Raji (cell line): ENCODE measurements around the gene KIF11.

Source experiments
- POLR2A ChIP-seq: IDR thresholded peaks from 2 replicates; pipeline ENCODE4 v1.6.1; 2011; ENCODE audit warnings: low read depth, low read length, control low read depth; ENCODE audit not compliant: insufficient read depth

KIF11 gene

GRCh38 chr10:92573798-92574547, 19.0 kb upstream of the KIF11 start, which contains the start of gene IDE:
TSS of gene IDE (minus strand) at chr10:92574093. CDS start at chr10:92574019, 74 bp downstream.
- peak; percentile 95 for TF ChIP-seq POLR2A

DNA sequence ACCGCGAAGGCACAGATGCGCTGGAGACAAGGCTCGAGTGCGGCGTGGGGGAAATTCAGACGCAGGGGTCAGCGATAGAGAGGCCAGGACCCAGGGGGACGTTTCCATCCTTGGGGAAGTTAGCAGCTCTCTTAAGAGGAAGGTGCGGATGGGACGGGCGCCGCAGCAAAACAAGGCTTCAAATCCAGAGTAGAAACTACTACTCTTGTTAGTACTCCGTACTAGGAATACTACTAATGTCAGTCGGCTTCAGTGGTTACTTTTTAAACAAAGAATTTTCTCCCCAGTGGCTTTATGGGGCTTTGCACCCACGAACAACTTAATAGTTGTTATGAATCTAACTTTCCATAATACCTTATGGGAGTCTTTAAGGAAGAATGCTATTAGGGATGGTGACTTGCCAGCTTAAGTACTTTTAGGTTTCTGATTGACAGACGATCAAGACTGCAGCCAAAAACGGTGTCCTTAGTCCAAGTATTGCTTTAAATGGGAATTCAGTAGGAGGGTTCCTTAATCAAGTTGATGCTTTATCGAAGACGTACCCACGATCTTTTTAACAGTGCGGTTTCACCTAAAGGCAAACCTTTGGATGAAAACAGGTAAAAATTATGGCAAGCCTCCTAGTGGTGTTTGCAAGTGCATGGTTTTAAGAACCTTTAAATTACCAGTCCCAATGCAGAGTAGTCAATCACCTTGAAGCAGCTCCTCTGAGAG, 18.2 kb upstream of the KIF11 start:
- no peak for TF ChIP-seq POLR2A

GRCh38 chr10:92575961-92576360, 17.0 kb upstream of the KIF11 start:
- TF ChIP-seq POLR2A, result no peak

- TF ChIP-seq POLR2A, result no peak
Measured at GRCh38 chr10:92590623-92591549, 2.0 kb upstream of the KIF11 start.

DNA sequence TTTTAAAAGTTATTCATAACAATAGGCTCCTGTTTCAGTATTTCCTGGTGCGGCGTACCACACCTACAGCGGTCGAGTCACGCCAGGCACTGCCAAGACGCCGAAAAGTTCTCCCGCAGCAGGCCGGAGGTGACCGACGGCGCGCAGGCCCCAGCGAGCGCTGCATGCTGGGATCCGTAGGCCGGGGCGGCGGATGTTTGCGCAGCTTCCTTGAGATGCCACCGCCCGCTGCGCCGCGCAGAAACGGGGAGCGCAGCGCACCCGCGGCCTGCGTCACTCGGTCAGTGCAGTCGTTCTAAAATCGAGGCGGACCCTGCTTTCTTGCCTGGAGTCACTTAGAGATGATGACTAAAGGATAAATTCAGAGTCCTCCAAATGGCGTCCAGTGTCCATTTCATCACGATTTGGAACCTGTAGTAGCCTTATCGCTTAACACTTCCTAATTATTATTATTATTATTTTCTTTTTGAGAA, 1.3 kb upstream of the KIF11 start:
- peak; percentile 90 for TF ChIP-seq POLR2A

DNA sequence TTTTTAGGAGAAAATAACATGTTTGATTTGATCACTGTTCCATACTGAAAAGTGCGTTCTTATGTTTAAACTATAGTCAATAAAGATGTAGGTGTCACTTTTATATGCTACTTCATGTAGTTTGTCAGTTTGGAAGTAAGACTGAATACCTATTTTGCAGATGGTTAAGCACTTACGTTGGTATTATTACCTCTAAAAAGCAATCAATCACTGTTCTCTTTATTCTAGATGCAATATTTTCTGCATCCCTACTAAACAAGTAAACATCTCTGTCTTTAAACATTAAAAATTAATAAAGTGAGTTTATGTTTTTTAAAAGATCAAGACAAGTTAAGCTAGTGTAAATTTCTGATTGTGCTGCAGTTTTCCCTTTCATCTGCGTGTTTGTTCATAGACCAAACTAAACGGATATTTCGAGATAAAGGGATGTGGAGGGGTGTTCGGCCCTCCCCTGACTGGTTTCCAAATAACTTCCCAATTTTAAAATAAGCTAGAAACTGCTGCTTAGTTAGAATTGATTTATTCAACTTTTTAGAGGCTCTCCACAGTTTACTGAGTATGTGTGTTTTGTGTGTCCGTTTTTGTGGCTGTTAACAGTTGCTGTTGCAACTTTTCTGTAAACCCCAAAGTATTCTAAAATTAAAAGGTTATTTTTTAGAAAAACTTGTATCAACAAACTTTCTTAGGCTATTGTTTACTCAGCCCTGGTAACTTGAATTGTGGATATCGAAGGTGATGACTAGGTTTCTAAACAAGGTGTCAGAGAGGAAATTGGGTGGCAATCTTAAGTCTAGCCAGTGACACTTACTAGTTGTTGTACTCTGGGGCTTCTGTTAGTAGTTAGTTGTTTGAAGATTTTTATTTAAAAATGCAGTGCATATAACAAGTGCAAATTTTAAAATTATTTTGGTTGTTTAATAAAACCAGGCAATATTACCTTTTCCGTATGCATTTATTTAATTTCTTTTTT, 974 bp downstream of the KIF11 start:
- TF ChIP-seq POLR2A, result no peak

- no peak for TF ChIP-seq POLR2A
Measured at GRCh38 chr10:92595505-92595904, 2.6 kb downstream of the KIF11 start.

GRCh38 chr10:92598321-92598720, 5.4 kb downstream of the KIF11 start:
- no peak for TF ChIP-seq POLR2A

GRCh38 chr10:92604841-92605240, 11.9 kb downstream of the KIF11 start:
- TF ChIP-seq POLR2A, result no peak

DNA sequence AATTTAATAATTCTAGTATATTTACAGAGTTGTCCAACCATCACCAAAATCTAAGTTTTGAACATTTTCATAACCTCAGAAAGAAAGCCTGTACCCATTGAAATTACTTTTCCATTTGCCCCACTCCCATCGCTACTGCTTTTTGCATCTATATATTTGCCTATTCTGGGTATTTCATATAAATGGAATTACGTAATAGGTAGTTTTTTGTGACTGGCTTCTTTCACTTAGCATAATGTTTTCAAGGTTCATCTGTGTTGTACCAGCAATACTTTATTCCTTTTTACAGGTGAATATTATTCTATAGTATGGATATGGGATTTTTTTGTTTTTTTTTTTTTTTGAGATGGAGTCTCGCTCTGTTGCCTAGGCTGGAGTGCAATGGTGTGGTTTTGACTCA, 22.6 kb downstream of the KIF11 start:
- TF ChIP-seq POLR2A, result no peak

DNA sequence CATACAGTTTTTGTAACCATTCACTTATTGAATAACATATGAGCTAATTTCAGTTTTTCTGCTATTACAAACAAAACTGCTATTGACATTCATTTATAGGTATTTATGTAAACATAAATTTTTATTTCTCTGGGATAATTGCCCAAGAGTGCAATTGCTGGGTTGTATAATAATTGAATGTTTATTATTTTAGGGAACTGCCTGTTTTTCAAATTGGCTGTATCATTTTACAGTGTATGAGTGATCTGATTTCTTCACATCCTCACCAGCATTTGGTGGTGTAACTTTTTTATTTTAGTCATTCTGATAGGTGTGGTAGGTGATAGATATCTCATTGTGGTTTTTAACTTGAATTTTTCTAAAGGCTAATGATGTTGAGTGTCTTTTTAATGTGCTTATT, 26.4 kb downstream of the KIF11 start:
- no peak for TF ChIP-seq POLR2A

DNA sequence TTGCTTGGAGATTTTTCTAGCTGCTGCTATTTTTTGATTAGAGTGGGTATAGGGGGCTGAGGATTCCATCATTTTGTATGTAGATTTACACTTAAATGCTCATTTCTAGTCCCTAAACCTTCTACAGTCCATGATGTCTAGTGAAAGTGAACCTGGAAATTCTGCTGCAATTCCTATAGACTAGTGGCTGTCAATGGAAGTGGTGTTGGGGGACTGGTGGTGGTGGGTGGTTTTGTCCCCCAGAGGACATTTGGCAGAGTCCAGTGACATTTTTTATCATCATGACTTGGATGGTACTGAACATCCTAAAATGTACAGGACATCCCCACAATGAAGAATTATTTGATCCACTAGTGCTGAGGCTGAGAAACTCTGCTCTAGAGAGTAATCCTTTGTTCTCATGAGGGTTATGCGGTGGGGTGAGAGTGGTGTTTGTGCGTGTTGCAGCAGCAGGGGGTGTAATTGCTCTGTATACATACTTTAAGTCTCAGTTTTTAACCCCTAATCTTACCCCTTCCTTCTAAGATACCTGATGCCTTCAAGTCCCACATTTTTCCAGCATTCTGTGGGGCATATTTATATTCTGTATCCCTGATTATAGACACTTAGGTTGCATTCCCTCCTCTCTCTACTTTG, 35.0 kb downstream of the KIF11 start:
- no peak for TF ChIP-seq POLR2A

DNA sequence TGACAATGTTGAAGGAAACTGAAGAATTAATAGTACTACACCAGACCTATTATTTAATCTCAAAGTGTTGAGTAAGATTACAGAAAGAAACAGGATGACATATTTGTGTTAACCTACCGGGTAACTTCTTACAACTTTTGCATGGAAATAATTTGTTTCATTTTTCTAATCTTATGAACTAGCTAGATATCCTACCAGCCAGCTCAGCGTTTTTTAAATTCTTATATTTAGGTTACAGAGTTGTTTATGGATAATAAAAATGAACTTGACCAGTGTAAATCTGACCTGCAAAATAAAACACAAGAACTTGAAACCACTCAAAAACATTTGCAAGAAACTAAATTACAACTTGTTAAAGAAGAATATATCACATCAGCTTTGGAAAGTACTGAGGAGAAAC, 37.0 kb downstream of the KIF11 start:
- no peak for TF ChIP-seq POLR2A

GRCh38 chr10:92638037-92638436, 45.1 kb downstream of the KIF11 start:
- TF ChIP-seq POLR2A, result no peak
